ENCODE measurements around the gene SEPTIN3.

SEPTIN3 gene

GRCh38 chr22:41989246-41989645 lies 20.0 kb downstream of the SEPTIN3 start:
- H3K9ac ChIP-seq (ENCODE audit: low read length): no peak overlapping the region
- no peaks in the 10 kb centered on the region for H3K4me1 ChIP-seq (ENCODE audit: control insufficient read depth, insufficient read depth, low read length)
- no peaks in the 10 kb centered on the region for H3K27me3 ChIP-seq (ENCODE audit: control insufficient read depth, insufficient read depth, low read length)
- H3K36me3 ChIP-seq (ENCODE audit: control insufficient read depth, insufficient read depth, low read length): no peaks in the 10 kb centered on the region
- no peak overlapping the region for H3K4me3 ChIP-seq (ENCODE audit: low read length)
- H3K9me3 ChIP-seq (ENCODE audit: control insufficient read depth, low read length): no peaks in the 10 kb centered on the region

- H3K36me3 ChIP-seq (ENCODE audit: control insufficient read depth, insufficient read depth, low read length): no peaks in the 10 kb centered on the region
- H3K9ac ChIP-seq (ENCODE audit: low read length): no peak overlapping the region
- no peak overlapping the region for H3K4me3 ChIP-seq (ENCODE audit: low read length)
- H3K4me1 ChIP-seq (ENCODE audit: control insufficient read depth, insufficient read depth, low read length): no peaks in the 10 kb centered on the region
- no peaks in the 10 kb centered on the region for H3K9me3 ChIP-seq (ENCODE audit: control insufficient read depth, low read length)
- H3K27me3 ChIP-seq (ENCODE audit: control insufficient read depth, insufficient read depth, low read length): no peaks in the 10 kb centered on the region
Measured at GRCh38 chr22:41991111-41991510, 21.9 kb downstream of the SEPTIN3 start.

GRCh38 chr22:41992496-41992895 lies 23.3 kb downstream of the SEPTIN3 start:
- no peaks in the 10 kb centered on the region for H3K36me3 ChIP-seq (ENCODE audit: control insufficient read depth, insufficient read depth, low read length)
- no peak overlapping the region for H3K9ac ChIP-seq (ENCODE audit: low read length)
- H3K4me1 ChIP-seq (ENCODE audit: control insufficient read depth, insufficient read depth, low read length): no peaks in the 10 kb centered on the region
- no peak overlapping the region for H3K4me3 ChIP-seq (ENCODE audit: low read length)
- H3K9me3 ChIP-seq (ENCODE audit: control insufficient read depth, low read length): no peaks in the 10 kb centered on the region
- no peaks in the 10 kb centered on the region for H3K27me3 ChIP-seq (ENCODE audit: control insufficient read depth, insufficient read depth, low read length)

- H3K36me3 ChIP-seq (ENCODE audit: control insufficient read depth, insufficient read depth, low read length): no peaks in the 10 kb centered on the region
- H3K9ac ChIP-seq (ENCODE audit: low read length): no peak overlapping the region
- no peak overlapping the region for H3K4me3 ChIP-seq (ENCODE audit: low read length)
Measured at GRCh38 chr22:41995211-41995610, 26.0 kb downstream of the SEPTIN3 start.

GRCh38 chr22:41996826-41997225 lies 27.6 kb downstream of the SEPTIN3 start:
- Histone ChIP-seq H3K9ac (ENCODE audit: low read length) (no peak overlapping the region), H3K9me3 (ENCODE audit: control insufficient read depth, low read length) (no peaks in the 10 kb centered on the region)

More at GRCh38 chr22:41995211-41995610, 26.0 kb downstream of the SEPTIN3 start:
- no peaks in the 10 kb centered on the region for H3K4me1 ChIP-seq (ENCODE audit: control insufficient read depth, insufficient read depth, low read length)
- H3K9me3 ChIP-seq (ENCODE audit: control insufficient read depth, low read length): no peaks in the 10 kb centered on the region
- H3K27me3 ChIP-seq (ENCODE audit: control insufficient read depth, insufficient read depth, low read length): no peaks in the 10 kb centered on the region

GRCh38 chr22:41998361-41999261 lies 29.4 kb downstream of the SEPTIN3 start, which contains the start of gene WBP2NL:
Gene WBP2NL (plus strand): TSS chr22:41998788. CDS start chr22:41998819, 31 bp downstream.
- no peaks in the 10 kb centered on the region for H3K9me3 ChIP-seq (ENCODE audit: control insufficient read depth, low read length)
- peak within 1 kb of the TSS; percentile 46 for H3K9ac ChIP-seq (ENCODE audit: low read length)

More at GRCh38 chr22:41996826-41997225, 27.6 kb downstream of the SEPTIN3 start:
- no peaks in the 10 kb centered on the region for H3K36me3 ChIP-seq (ENCODE audit: control insufficient read depth, insufficient read depth, low read length)
- H3K27me3 ChIP-seq (ENCODE audit: control insufficient read depth, insufficient read depth, low read length): no peaks in the 10 kb centered on the region
- no peaks in the 10 kb centered on the region for H3K4me1 ChIP-seq (ENCODE audit: control insufficient read depth, insufficient read depth, low read length)
- H3K4me3 ChIP-seq (ENCODE audit: low read length): no peak overlapping the region

GRCh38 chr22:42000466-42000865 lies 31.2 kb downstream of the SEPTIN3 start:
- H3K9me3 ChIP-seq (ENCODE audit: control insufficient read depth, low read length): no peaks in the 10 kb centered on the region
- H3K4me1 ChIP-seq (ENCODE audit: control insufficient read depth, insufficient read depth, low read length): no peaks in the 10 kb centered on the region
- no peaks in the 10 kb centered on the region for H3K36me3 ChIP-seq (ENCODE audit: control insufficient read depth, insufficient read depth, low read length)
- H3K27me3 ChIP-seq (ENCODE audit: control insufficient read depth, insufficient read depth, low read length): no peaks in the 10 kb centered on the region
- no peak overlapping the region for H3K4me3 ChIP-seq (ENCODE audit: low read length)
- H3K9ac ChIP-seq (ENCODE audit: low read length): no peak overlapping the region

More at GRCh38 chr22:41998361-41999261, 29.4 kb downstream of the SEPTIN3 start, which contains the start of gene WBP2NL:
- Histone ChIP-seq H3K4me3 (ENCODE audit: low read length) (peak within 1 kb of the TSS; percentile 12), H3K27me3 (ENCODE audit: control insufficient read depth, insufficient read depth, low read length) (no peaks in the 10 kb centered on the region), H3K36me3 (ENCODE audit: control insufficient read depth, insufficient read depth, low read length) (no peaks in the 10 kb centered on the region), H3K4me1 (ENCODE audit: control insufficient read depth, insufficient read depth, low read length) (no peaks in the 10 kb centered on the region)

- Histone ChIP-seq H3K4me1 (ENCODE audit: control insufficient read depth, insufficient read depth, low read length) (no peaks in the 10 kb centered on the region), H3K4me3 (ENCODE audit: low read length) (no peak overlapping the region), H3K36me3 (ENCODE audit: control insufficient read depth, insufficient read depth, low read length) (no peaks in the 10 kb centered on the region), H3K9ac (ENCODE audit: low read length) (no peak overlapping the region), H3K9me3 (ENCODE audit: control insufficient read depth, low read length) (no peaks in the 10 kb centered on the region), H3K27me3 (ENCODE audit: control insufficient read depth, insufficient read depth, low read length) (no peaks in the 10 kb centered on the region)
Measured at GRCh38 chr22:42001121-42001520, 31.9 kb downstream of the SEPTIN3 start.

GRCh38 chr22:42001706-42002105 lies 32.5 kb downstream of the SEPTIN3 start:
- Histone ChIP-seq H3K4me1 (ENCODE audit: control insufficient read depth, insufficient read depth, low read length) (no peaks in the 10 kb centered on the region), H3K27me3 (ENCODE audit: control insufficient read depth, insufficient read depth, low read length) (no peaks in the 10 kb centered on the region), H3K9ac (ENCODE audit: low read length) (no peak overlapping the region), H3K9me3 (ENCODE audit: control insufficient read depth, low read length) (no peaks in the 10 kb centered on the region), H3K36me3 (ENCODE audit: control insufficient read depth, insufficient read depth, low read length) (no peaks in the 10 kb centered on the region), H3K4me3 (ENCODE audit: low read length) (no peak overlapping the region)

- H3K4me3 ChIP-seq (ENCODE audit: low read length): no peak overlapping the region
- no peak overlapping the region for H3K9ac ChIP-seq (ENCODE audit: low read length)
- no peaks in the 10 kb centered on the region for H3K9me3 ChIP-seq (ENCODE audit: control insufficient read depth, low read length)
- H3K4me1 ChIP-seq (ENCODE audit: control insufficient read depth, insufficient read depth, low read length): no peaks in the 10 kb centered on the region
- no peaks in the 10 kb centered on the region for H3K36me3 ChIP-seq (ENCODE audit: control insufficient read depth, insufficient read depth, low read length)
- H3K27me3 ChIP-seq (ENCODE audit: control insufficient read depth, insufficient read depth, low read length): no peaks in the 10 kb centered on the region
Measured at GRCh38 chr22:42007922-42008321, 38.7 kb downstream of the SEPTIN3 start.

- H3K9ac ChIP-seq (ENCODE audit: low read length): no peak overlapping the region
- no peaks in the 10 kb centered on the region for H3K9me3 ChIP-seq (ENCODE audit: control insufficient read depth, low read length)
- H3K4me1 ChIP-seq (ENCODE audit: control insufficient read depth, insufficient read depth, low read length): no peaks in the 10 kb centered on the region
- H3K27me3 ChIP-seq (ENCODE audit: control insufficient read depth, insufficient read depth, low read length): no peaks in the 10 kb centered on the region
- H3K36me3 ChIP-seq (ENCODE audit: control insufficient read depth, insufficient read depth, low read length): no peaks in the 10 kb centered on the region
- no peak overlapping the region for H3K4me3 ChIP-seq (ENCODE audit: low read length)
Measured at GRCh38 chr22:42010778-42011177, 41.5 kb downstream of the SEPTIN3 start.

- Histone ChIP-seq H3K4me1 (ENCODE audit: control insufficient read depth, insufficient read depth, low read length) (no peaks in the 10 kb centered on the region), H3K36me3 (ENCODE audit: control insufficient read depth, insufficient read depth, low read length) (no peaks in the 10 kb centered on the region), H3K9me3 (ENCODE audit: control insufficient read depth, low read length) (no peaks in the 10 kb centered on the region), H3K9ac (ENCODE audit: low read length) (no peak overlapping the region), H3K27me3 (ENCODE audit: control insufficient read depth, insufficient read depth, low read length) (no peaks in the 10 kb centered on the region), H3K4me3 (ENCODE audit: low read length) (no peak overlapping the region)
Measured at GRCh38 chr22:42013385-42013784, 44.1 kb downstream of the SEPTIN3 start.

Measured in mucosa of stomach (tissue), 1 donor.